HL-60 (cell line): ENCODE measurements around the gene UBXN10.
"Not testable (repeated sequence)": the region's sequence is repeated elsewhere in the genome, so short reads cannot be mapped to it uniquely, and the experiment has no call there.

Experiments used
- DNase-seq, 2 experiments: peaks; one replicate each; pipeline ENCODE4 v3.0.0-alpha.2; 2010 to 2020; ENCODE audit warnings: low read depth in 1 of 2, low spot score in 1 of 2
- H3K27ac ChIP-seq: fragments of 250-450 bp; sonication (Bioruptor Pico); replicated peaks from 2 replicates; pipeline ENCODE4 v1.5.1; 2020; ENCODE audit warnings: mild to moderate bottlenecking, moderate library complexity
- H3K27me3 ChIP-seq: fragments of 250-450 bp; sonication (Bioruptor Pico); 2 replicates; pipeline ENCODE4 v1.5.1; 2021; ENCODE audit warnings: mild to moderate bottlenecking, moderate library complexity; ENCODE audit not compliant: insufficient read depth, poor library complexity, severe bottlenecking
- H3K4me3 ChIP-seq: replicated peaks from 2 replicates; pipeline ENCODE4 v1.5.1; 2011; ENCODE audit warnings: mild to moderate bottlenecking, control low read depth, low read length; ENCODE audit not compliant: insufficient read depth
- GABPA ChIP-seq: IDR thresholded peaks from 2 replicates; pipeline ENCODE4 v1.6.1; 2012; ENCODE audit warnings: low read depth
- POLR2AphosphoS5 ChIP-seq: IDR thresholded peaks from 2 replicates; pipeline ENCODE4 v1.6.1; 2012; ENCODE audit warnings: low read depth
- SPI1 ChIP-seq: IDR thresholded peaks from 2 replicates; pipeline ENCODE4 v1.6.1; 2012; ENCODE audit warnings: low read depth, mild to moderate bottlenecking, borderline replicate concordance
- TF ChIP-seq, protein P1 (sequence below): IDR thresholded peaks from one replicate; pipeline ENCODE4 v1.5.1; 2011; ENCODE audit warnings: low read length, control low read depth, inconsistent platforms; ENCODE audit not compliant: insufficient read depth
- TF ChIP-seq, protein P2 (sequence below): IDR thresholded peaks from 2 replicates; pipeline ENCODE4 v1.6.1; 2012; ENCODE audit warnings: low read depth; ENCODE audit not compliant: insufficient replicate concordance

UBXN10 gene

DNA sequence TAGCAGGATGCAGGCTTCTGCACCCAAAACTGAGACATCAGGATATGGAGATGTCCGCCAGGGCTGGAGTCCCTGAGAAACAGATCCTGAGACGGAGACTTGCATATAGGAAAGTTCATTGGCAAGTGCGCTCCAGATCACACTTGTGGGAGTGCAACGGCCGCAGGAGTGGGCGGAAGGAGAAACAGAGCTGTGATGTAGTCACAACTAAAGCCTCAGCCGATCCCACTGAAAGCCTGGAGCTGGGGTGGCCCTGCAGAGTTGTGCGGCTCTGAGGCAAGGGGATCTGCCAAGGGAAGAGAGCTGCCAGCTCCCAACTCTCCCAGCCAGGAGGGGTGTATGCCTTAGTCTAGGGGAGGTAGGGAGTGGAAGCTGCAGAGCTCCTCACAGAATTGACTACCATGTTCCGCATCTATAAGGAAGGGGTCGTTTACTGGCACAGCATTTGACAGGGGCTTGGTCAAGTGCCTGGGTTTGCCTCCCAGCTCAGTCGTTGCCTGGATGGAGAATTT, 42.5 kb downstream of the UBXN10 start:
- peaks cover 19% of the 10 kb centered on the region for H3K27me3 ChIP-seq
- no peak overlapping the region for H3K4me3 ChIP-seq
- no peak overlapping the region for H3K27ac ChIP-seq
- TF ChIP-seq, protein P1, sequence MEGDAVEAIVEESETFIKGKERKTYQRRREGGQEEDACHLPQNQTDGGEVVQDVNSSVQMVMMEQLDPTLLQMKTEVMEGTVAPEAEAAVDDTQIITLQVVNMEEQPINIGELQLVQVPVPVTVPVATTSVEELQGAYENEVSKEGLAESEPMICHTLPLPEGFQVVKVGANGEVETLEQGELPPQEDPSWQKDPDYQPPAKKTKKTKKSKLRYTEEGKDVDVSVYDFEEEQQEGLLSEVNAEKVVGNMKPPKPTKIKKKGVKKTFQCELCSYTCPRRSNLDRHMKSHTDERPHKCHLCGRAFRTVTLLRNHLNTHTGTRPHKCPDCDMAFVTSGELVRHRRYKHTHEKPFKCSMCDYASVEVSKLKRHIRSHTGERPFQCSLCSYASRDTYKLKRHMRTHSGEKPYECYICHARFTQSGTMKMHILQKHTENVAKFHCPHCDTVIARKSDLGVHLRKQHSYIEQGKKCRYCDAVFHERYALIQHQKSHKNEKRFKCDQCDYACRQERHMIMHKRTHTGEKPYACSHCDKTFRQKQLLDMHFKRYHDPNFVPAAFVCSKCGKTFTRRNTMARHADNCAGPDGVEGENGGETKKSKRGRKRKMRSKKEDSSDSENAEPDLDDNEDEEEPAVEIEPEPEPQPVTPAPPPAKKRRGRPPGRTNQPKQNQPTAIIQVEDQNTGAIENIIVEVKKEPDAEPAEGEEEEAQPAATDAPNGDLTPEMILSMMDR, result no peak
- TF ChIP-seq GABPA (no peak), POLR2AphosphoS5 (no peak), SPI1 (no peak)
- TF ChIP-seq, protein P2, sequence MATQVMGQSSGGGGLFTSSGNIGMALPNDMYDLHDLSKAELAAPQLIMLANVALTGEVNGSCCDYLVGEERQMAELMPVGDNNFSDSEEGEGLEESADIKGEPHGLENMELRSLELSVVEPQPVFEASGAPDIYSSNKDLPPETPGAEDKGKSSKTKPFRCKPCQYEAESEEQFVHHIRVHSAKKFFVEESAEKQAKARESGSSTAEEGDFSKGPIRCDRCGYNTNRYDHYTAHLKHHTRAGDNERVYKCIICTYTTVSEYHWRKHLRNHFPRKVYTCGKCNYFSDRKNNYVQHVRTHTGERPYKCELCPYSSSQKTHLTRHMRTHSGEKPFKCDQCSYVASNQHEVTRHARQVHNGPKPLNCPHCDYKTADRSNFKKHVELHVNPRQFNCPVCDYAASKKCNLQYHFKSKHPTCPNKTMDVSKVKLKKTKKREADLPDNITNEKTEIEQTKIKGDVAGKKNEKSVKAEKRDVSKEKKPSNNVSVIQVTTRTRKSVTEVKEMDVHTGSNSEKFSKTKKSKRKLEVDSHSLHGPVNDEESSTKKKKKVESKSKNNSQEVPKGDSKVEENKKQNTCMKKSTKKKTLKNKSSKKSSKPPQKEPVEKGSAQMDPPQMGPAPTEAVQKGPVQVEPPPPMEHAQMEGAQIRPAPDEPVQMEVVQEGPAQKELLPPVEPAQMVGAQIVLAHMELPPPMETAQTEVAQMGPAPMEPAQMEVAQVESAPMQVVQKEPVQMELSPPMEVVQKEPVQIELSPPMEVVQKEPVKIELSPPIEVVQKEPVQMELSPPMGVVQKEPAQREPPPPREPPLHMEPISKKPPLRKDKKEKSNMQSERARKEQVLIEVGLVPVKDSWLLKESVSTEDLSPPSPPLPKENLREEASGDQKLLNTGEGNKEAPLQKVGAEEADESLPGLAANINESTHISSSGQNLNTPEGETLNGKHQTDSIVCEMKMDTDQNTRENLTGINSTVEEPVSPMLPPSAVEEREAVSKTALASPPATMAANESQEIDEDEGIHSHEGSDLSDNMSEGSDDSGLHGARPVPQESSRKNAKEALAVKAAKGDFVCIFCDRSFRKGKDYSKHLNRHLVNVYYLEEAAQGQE, result no peak
- DNase-seq, result no peak

DNA sequence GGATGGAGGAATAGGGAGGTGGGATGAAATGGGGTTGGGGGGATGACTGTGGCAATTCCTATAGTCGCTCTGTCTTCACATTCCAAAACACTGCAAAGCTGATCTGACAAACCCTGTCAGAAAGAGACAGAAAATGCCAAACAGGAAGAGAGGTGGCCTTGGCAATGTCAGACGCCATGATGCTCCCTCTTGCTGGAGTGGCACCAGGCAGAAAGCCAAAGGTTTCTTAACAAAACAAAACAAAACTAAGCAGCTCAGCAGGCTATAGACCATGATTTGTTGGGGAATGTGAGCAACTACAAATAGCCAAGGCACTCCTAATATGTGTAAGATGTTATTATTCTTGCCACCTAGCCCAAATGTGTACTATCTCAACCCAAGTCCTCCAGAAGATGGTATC, 43.3 kb downstream of the UBXN10 start:
- Histone ChIP-seq H3K27me3 (peaks cover 15% of the 10 kb centered on the region), H3K27ac (no peak overlapping the region), H3K4me3 (no peak overlapping the region)
- DNase-seq, result no peak
- no peak for TF ChIP-seq SPI1
- no peak for TF ChIP-seq GABPA
- TF ChIP-seq POLR2AphosphoS5, result no peak
- TF ChIP-seq, protein P2, result no peak
- TF ChIP-seq, protein P1, result no peak

DNA sequence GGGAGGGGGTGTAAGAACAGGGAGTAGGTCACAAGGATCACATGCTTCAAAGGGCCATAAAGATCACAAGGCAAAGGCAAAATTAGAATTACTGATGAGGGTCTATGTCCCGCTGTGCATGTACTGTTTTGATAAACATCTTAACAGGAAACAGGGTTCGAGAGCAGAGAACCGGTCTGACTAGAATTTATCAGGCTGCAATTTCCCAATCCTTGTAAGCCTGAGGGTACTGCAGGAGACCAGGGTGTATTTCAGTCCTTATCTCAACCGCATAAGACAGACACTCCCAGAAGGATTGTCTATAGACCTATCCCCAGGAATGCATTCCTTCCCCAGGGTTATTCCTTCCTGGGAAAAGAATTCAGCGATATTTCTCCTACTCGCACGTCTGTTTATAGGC, 46.7 kb downstream of the UBXN10 start:
- not testable (repeated sequence) for DNase-seq
- peaks cover 17% of the 10 kb centered on the region for H3K27me3 ChIP-seq

DNA sequence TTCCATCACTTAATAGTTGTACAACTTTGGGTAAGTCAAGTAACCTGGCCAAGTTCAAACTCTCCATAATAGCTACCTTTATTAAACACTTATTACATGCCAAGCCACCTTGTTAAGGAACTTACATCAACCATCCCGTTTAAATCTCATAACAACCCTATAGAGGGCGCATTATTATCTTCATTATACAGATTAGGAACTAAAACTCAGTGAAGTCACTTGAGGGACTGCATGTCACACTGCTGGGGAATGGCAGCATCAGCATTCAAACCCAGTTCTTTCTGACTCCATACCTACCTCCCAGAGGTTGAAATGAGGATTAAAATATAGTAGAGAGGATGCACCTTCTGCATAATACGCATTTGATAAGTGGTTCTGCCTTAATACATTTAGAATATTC, 47.5 kb downstream of the UBXN10 start:
- Histone ChIP-seq H3K27me3 (peaks cover 18% of the 10 kb centered on the region), H3K27ac (no peak overlapping the region), H3K4me3 (no peak overlapping the region)
- no peak for TF ChIP-seq GABPA
- TF ChIP-seq, protein P1, result peak; percentile 4
- DNase-seq, result no peak

More for the DNA sequence above, 46.7 kb downstream of the UBXN10 start:
- not testable (repeated sequence) for H3K27ac ChIP-seq, H3K4me3 ChIP-seq
